Sigmoid colon (tissue), 7 donors: ENCODE results near the gene CLEC4G. TPM values are rescaled to one million over a fixed set of nuclear protein-coding genes. Genes with fewer than 3 reads are reported as not detected.

Source experiments
- DNase-seq: peaks from one replicate; pipeline ENCODE4 v3.0.0-alpha.2; 2019
- H3K27ac ChIP-seq, 4 donors: fragments of 200-600 bp; sonication (generic); one replicate each; pipeline ENCODE4 v1.5.1; 2016 to 2019; ENCODE audit warnings: mild to moderate bottlenecking in 1 of 4
- H3K27me3 ChIP-seq, 3 donors: fragments of 200-600 bp; sonication (generic); one replicate each; pipeline ENCODE4 v1.5.1; 2019; ENCODE audit warnings: mild to moderate bottlenecking in 1 of 3
- H3K36me3 ChIP-seq, 4 donors: fragments of 200-600 bp; sonication (generic); one replicate each; pipeline ENCODE4 v1.5.1; 2016 to 2019
- H3K4me1 ChIP-seq, 4 donors: fragments of 200-600 bp; sonication (generic); one replicate each; pipeline ENCODE4 v1.5.1; 2017 to 2019
- H3K4me3 ChIP-seq, 4 donors: fragments of 200-600 bp; sonication (generic); one replicate each; pipeline ENCODE4 v1.5.1; 2017 to 2019; ENCODE audit warnings: mild to moderate bottlenecking in 2 of 4, moderate library complexity in 1 of 4
- H3K9me3 ChIP-seq, 4 donors: fragments of 200-600 bp in 3 of 4; sonication (generic) in 3 of 4; one replicate each; pipeline versions ENCODE4 v1.5.1 to v1.6.1; 2013 to 2019
- EP300 ChIP-seq, 4 donors: sonication (generic); formaldehyde crosslinking; IDR thresholded peaks; one replicate each; pipeline ENCODE4 v1.6.1; 2017; ENCODE audit warnings: antibody characterized with exemption in 4 of 4
- POLR2A ChIP-seq, 2 donors: fragments of 450-650 bp; IDR thresholded peaks; one replicate each; pipeline ENCODE4 v1.6.1; 2016; ENCODE audit warnings: antibody characterized with exemption in 2 of 2, mild to moderate bottlenecking in 2 of 2, moderate library complexity in 2 of 2
- POLR2AphosphoS5 ChIP-seq, 4 donors: sonication (generic); formaldehyde crosslinking; IDR thresholded peaks; one replicate each; pipeline ENCODE4 v1.6.1; 2017; ENCODE audit warnings: antibody characterized with exemption in 4 of 4
- whole genome bisulfite sequencing, 2 donors: extraction: QIAGEN DNeasy Blood & Tissue Kit; methylation state at CpG; one replicate each; pipeline ENCODE4 v1.1.7; 2013; 5-methylcytosine and 5-hydroxymethylcytosine counted together
- intact Hi-C: fragments of 100-400 bp; cut with DNase I; formaldehyde crosslinking; loops from one replicate; pipeline ENCODE4 v1.15.1; 2023
- polyA plus RNA-seq, 3 donors: library from polyadenylated mRNA; stranded (reverse); fragments of 200-250 nt; gene quantifications; one replicate each; pipeline ENCODE4 v1.2.3, GENCODE V29; 2013
- total RNA-seq, 4 donors: library from RNA; depleted of rRNA; stranded (reverse); fragments of >200 nt; gene quantifications; one replicate each; pipeline ENCODE4 v1.1.0, GENCODE V29; 2016
- TF ChIP-seq, protein P1 (sequence below), 4 experiments: fragments of 450-650 bp in 3 of 4; fragments of 200-600 bp in 1 of 4; IDR thresholded peaks; one replicate each; pipeline ENCODE4 v1.5.1; 2016 to 2019; ENCODE audit warnings: antibody characterized with exemption in 4 of 4, mild to moderate bottlenecking in 3 of 4, moderate library complexity in 2 of 4
- donor health status: healthy with polysubstance abuse.
- donor health status: Bipolar disorder and iron deficiency.
- donor health status: healthy.

CLEC4G gene
- total and polyA plus RNA-seq, 7 donors, result 0.45 to 3.6 (median 2.2) TPM; not detected in 1

DNA sequence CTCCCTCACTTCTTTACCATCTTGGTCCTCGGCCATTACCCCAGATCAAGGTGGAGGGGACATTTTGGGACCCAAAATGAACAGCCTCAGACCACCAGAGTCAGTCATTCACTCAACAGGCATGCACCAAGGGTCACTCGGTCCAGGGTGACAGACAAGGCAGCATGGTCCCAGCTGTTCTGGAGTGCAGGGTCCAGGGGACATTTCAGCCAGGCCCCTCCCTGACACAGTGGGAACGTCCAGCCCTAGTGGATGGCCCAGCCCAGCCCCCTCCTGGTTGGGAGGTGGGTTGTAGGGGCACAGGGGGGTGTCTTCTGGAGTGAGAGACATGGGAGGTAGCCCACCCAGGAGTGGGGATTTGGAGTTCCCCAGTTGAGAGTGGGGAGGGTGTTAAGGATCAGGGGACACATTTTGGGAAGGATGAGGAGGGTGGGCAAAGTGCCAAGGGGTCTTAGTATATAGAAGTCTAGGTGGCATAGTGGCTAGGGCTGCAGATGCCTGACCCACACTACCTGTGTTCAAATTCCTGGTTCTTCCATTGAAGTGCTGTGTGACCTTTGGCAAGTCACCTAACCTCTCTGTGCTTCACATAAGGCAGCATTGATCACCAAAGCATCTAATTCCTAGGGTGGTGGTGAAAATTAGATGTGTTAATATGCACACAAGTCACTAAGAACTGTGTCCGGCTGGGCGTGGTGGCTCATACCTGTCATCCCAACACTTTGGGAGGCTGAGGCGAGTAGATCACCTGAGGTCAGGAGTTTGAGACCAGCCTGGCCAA lies 27.4 kb downstream of the CLEC4G start:
- H3K4me3 ChIP-seq, result no peak overlapping the region
- TF ChIP-seq, protein P1, sequence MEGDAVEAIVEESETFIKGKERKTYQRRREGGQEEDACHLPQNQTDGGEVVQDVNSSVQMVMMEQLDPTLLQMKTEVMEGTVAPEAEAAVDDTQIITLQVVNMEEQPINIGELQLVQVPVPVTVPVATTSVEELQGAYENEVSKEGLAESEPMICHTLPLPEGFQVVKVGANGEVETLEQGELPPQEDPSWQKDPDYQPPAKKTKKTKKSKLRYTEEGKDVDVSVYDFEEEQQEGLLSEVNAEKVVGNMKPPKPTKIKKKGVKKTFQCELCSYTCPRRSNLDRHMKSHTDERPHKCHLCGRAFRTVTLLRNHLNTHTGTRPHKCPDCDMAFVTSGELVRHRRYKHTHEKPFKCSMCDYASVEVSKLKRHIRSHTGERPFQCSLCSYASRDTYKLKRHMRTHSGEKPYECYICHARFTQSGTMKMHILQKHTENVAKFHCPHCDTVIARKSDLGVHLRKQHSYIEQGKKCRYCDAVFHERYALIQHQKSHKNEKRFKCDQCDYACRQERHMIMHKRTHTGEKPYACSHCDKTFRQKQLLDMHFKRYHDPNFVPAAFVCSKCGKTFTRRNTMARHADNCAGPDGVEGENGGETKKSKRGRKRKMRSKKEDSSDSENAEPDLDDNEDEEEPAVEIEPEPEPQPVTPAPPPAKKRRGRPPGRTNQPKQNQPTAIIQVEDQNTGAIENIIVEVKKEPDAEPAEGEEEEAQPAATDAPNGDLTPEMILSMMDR (IDR thresholded peaks at IDR 0.05), result no peak
- DNase-seq, result no peak
- H3K9me3 ChIP-seq, result no peaks in the 10 kb centered on the region
- no peaks in the 10 kb centered on the region for H3K36me3 ChIP-seq
- no peak overlapping the region for H3K27ac ChIP-seq
- no peaks in the 10 kb centered on the region for H3K4me1 ChIP-seq
- intact Hi-C loops, result no loop called here
- 70 to 82% methylated on average over 6 of the region's 6 CpGs for WGBS, 2 donors
- peaks cover 0 to 32% (median 9%) of the 10 kb centered on the region in 3 donors for H3K27me3 ChIP-seq

DNA sequence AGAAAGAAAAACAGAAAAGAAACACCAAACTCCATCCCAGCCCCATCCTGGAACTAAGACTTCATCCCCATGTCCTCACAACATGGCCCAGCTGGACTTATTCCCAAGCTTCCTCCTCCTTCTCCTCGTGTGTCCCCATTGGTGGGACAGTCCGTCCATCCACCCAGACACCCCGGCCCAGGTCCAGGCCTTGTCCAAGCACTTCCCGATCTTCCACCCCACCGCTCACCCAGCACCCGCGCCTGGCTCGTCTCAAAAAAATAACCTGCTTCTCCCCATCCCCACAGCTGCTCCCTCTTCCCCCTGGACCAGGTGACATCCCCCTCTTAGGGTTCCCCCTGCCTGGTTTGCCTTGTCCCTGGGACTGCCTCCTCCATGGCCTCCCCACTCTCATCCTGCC lies 28.6 kb downstream of the CLEC4G start:
- H3K27ac ChIP-seq, result no peak overlapping the region
- TF ChIP-seq POLR2AphosphoS5 (IDR thresholded peaks at IDR 0.05), result no peak
- H3K36me3 ChIP-seq, result no peaks in the 10 kb centered on the region
- intact Hi-C loops, result no loop called here
- H3K4me1 ChIP-seq, result no peaks in the 10 kb centered on the region
- 68 to 76% methylated on average over 8 of the region's 8 CpGs for WGBS, 2 donors
- DNase-seq, result no peak
- H3K27me3 ChIP-seq, result peaks cover 1 to 43% (median 21%) of the 10 kb centered on the region in 3 donors
- no peaks in the 10 kb centered on the region for H3K9me3 ChIP-seq
- no peak overlapping the region for H3K4me3 ChIP-seq

DNA sequence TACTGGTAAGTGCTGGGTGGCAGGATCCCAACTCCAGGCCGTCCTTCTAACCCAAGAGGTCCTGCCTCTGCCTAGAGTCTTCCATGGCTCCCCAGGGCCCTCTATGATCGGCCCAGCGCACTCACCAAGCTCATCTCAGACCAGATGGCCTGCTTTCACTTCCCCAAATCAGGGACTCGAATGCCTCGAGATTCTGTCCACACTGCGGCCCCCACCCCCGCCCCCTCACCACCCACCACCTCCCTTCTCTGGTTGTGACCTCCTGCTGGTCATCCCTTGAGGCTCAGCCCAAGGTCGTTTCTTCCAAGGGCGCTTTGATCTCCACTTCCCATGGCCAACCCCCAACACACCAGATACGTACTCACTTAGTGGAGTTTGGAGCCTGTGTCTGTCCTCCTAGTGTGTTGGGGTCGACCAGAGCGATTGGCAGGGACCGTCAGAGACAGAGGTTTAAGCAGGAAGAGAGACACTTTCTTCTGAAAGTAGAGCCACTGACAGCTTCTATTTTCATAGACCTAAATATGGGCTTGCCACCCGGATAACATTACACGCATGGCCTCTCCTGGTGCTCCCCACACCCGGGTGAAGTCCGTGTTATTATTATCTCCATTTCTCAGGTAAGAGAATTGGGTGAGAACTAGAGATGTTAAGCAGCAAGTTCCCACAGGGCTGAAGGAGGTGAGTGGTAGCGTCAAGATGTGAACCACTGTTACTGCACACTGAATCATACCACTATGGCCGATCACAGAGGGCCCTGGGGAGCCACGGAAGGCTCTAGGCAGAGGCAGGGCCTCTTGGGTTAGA lies 30.1 kb downstream of the CLEC4G start, which contains the start of gene FCER2:
TSS of gene FCER2 (minus strand) at position 478 of the 804 bp plus-strand sequence. CDS start 2,371 bp downstream, outside the sequence.
- Histone ChIP-seq H3K27ac (no peak within 1 kb of the TSS), H3K9me3 (no peaks in the 10 kb centered on the region), H3K27me3 (peaks cover 5 to 57% (median 35%) of the 10 kb centered on the region in 3 donors), H3K4me3 (no peak within 1 kb of the TSS), H3K4me1 (no peaks in the 10 kb centered on the region), H3K36me3 (no peaks in the 10 kb centered on the region)
- no peak for DNase-seq
- intact Hi-C loops, result no loop called here
- WGBS, 2 donors, result 52 to 55% methylated on average over 20 of the region's 20 CpGs
- no peak for TF ChIP-seq EP300 (IDR thresholded peaks at IDR 0.05)
- TF ChIP-seq POLR2A (IDR thresholded peaks at IDR 0.05), result no peak
- TF ChIP-seq POLR2AphosphoS5 (IDR thresholded peaks at IDR 0.05), result no peak
- TF ChIP-seq, protein P1 (IDR thresholded peaks at IDR 0.05), result no peak

DNA sequence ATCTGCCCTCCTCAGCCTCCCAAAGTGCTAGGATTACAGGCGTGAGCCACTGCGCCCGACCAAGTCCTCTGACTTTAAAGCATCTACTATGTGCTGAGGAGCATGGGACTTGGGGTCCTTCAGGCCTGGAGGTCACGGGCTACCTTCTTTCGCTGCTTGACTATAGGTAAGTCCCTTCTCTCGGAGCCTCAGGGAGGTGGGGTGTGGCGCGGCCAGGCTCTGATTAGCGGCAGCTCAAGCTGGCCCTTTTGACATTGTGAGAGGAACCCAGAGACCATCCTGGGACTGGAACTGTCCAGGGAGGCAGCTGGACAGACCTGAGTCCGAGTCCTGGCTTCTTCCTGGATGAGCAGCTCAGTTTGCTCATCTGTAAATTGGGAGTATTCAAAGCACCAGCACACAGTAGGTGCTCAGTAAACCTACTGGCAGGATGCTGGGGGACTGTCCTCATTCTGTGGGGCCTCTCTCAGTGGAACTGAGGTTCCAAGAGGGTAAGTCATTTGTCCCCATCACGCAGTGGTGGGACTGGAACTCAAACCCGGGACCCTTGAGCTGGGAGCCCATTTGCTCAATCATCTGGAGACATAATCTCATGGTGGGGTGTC lies 30.8 kb downstream of the CLEC4G start:
- Histone ChIP-seq H3K4me1 (no peaks in the 10 kb centered on the region), H3K9me3 (no peaks in the 10 kb centered on the region), H3K4me3 (no peak overlapping the region), H3K36me3 (no peaks in the 10 kb centered on the region), H3K27me3 (peaks cover 5 to 62% (median 35%) of the 10 kb centered on the region in 3 donors), H3K27ac (no peak overlapping the region)
- intact Hi-C loops, result no loop called here
- TF ChIP-seq, protein P1 (IDR thresholded peaks at IDR 0.05), result no peak
- TF ChIP-seq POLR2A (IDR thresholded peaks at IDR 0.05) (no peak), POLR2AphosphoS5 (IDR thresholded peaks at IDR 0.05) (no peak), EP300 (IDR thresholded peaks at IDR 0.05) (no peak)
- DNase-seq, result no peak
- 89 to 92% methylated on average over 12 of the region's 12 CpGs for WGBS, 2 donors
